Mucosa of rectum (tissue), 2 donors: ENCODE measurements around the gene HMG20B.

Experiments used
- H3K27ac ChIP-seq, 2 donors: one replicate each; pipeline ENCODE4 v1.7.0; 2013; ENCODE audit warnings: inconsistent platforms in 2 of 2, low read depth in 2 of 2, low read length in 2 of 2
- H3K27me3 ChIP-seq, 2 donors: one replicate each; pipeline ENCODE4 v1.7.0; 2013; ENCODE audit warnings: low read length in 2 of 2; ENCODE audit not compliant: control insufficient read depth in 2 of 2, insufficient read depth in 2 of 2
- H3K36me3 ChIP-seq, 2 donors: one replicate each; pipeline ENCODE4 v1.7.0; 2013; ENCODE audit warnings: low read length in 2 of 2; ENCODE audit not compliant: control insufficient read depth in 2 of 2, insufficient read depth in 2 of 2
- H3K4me1 ChIP-seq, 2 donors: one replicate each; pipeline ENCODE4 v1.7.0; 2013; ENCODE audit warnings: low read length in 2 of 2, mild to moderate bottlenecking in 1 of 2; ENCODE audit not compliant: control insufficient read depth in 2 of 2, insufficient read depth in 2 of 2
- H3K4me3 ChIP-seq, 2 donors: one replicate each; pipeline ENCODE4 v1.7.0; 2013; ENCODE audit warnings: low read length in 2 of 2
- H3K9ac ChIP-seq, 2 donors: one replicate each; pipeline ENCODE4 v1.7.0; 2013; ENCODE audit warnings: low read length in 2 of 2, low read depth in 1 of 2, mild to moderate bottlenecking in 1 of 2
- H3K9me3 ChIP-seq, 2 donors: one replicate each; pipeline ENCODE4 v1.7.0; 2013; ENCODE audit warnings: low read length in 2 of 2; ENCODE audit not compliant: control insufficient read depth in 2 of 2
- donor health status: healthy.
- donor health status: Normal muscosa, but diverticular disease.

Gene HMG20B

GRCh38 chr19:3537101-3537437 lies 35.7 kb upstream of the HMG20B start:
- no peaks in the 10 kb centered on the region for H3K27me3 ChIP-seq
- H3K4me3 ChIP-seq: no peak overlapping the region
- H3K27ac ChIP-seq: no peak overlapping the region
- no peaks in the 10 kb centered on the region for H3K9me3 ChIP-seq
- H3K4me1 ChIP-seq: no peaks in the 10 kb centered on the region
- H3K9ac ChIP-seq: no peak overlapping the region
- H3K36me3 ChIP-seq: peaks cover 31 to 34% of the 10 kb centered on the region in 2 donors

GRCh38 chr19:3537438-3538240 lies 35.1 kb upstream of the HMG20B start:
- H3K4me3 ChIP-seq: no peak overlapping the region

GRCh38 chr19:3538258-3538929 lies 34.4 kb upstream of the HMG20B start:
- Histone ChIP-seq H3K4me1 (no peaks in the 10 kb centered on the region), H3K4me3 (no peak overlapping the region), H3K9me3 (no peaks in the 10 kb centered on the region), H3K36me3 (peaks cover 18 to 23% of the 10 kb centered on the region in 2 donors), H3K27me3 (no peaks in the 10 kb centered on the region), H3K27ac (no peak overlapping the region), H3K9ac (no peak overlapping the region)

More at GRCh38 chr19:3537438-3538240, 35.1 kb upstream of the HMG20B start:
- Histone ChIP-seq H3K4me1 (no peaks in the 10 kb centered on the region), H3K27me3 (no peaks in the 10 kb centered on the region), H3K9ac (no peak overlapping the region), H3K9me3 (no peaks in the 10 kb centered on the region), H3K36me3 (peaks cover 25 to 29% of the 10 kb centered on the region in 2 donors), H3K27ac (no peak overlapping the region)

GRCh38 chr19:3538965-3539755 lies 33.6 kb upstream of the HMG20B start, which contains the start of gene TEKTIP1:
Gene TEKTIP1, plus strand, starts transcription at chr19:3539174. Its CDS starts 4 bp downstream, at chr19:3539178.
- Histone ChIP-seq H3K27ac (no peak within 1 kb of the TSS), H3K9ac (no peak within 1 kb of the TSS)

GRCh38 chr19:3539756-3540118 lies 33.0 kb upstream of the HMG20B start:
- no peaks in the 10 kb centered on the region for H3K9me3 ChIP-seq
- H3K27me3 ChIP-seq: no peaks in the 10 kb centered on the region
- H3K4me3 ChIP-seq: no peak overlapping the region
- H3K9ac ChIP-seq: no peak overlapping the region
- no peaks in the 10 kb centered on the region for H3K4me1 ChIP-seq
- H3K27ac ChIP-seq: no peak overlapping the region
- H3K36me3 ChIP-seq: peaks cover 9 to 14% of the 10 kb centered on the region in 2 donors

More at GRCh38 chr19:3538965-3539755, 33.6 kb upstream of the HMG20B start, which contains the start of gene TEKTIP1:
- Histone ChIP-seq H3K9me3 (no peaks in the 10 kb centered on the region), H3K27me3 (no peaks in the 10 kb centered on the region), H3K36me3 (peaks cover 14 to 18% of the 10 kb centered on the region in 2 donors), H3K4me3 (no peak within 1 kb of the TSS), H3K4me1 (no peaks in the 10 kb centered on the region)

- Histone ChIP-seq H3K27me3 (no peaks in the 10 kb centered on the region), H3K36me3 (peaks cover 2 to 6% of the 10 kb centered on the region in 2 donors), H3K4me1 (no peaks in the 10 kb centered on the region), H3K9me3 (no peaks in the 10 kb centered on the region), H3K27ac (no peak overlapping the region), H3K4me3 (no peak overlapping the region), H3K9ac (no peak overlapping the region)
Measured at GRCh38 chr19:3543150-3544057, 29.3 kb upstream of the HMG20B start.

GRCh38 chr19:3544058-3544376 lies 28.7 kb upstream of the HMG20B start:
- Histone ChIP-seq H3K27me3 (no peaks in the 10 kb centered on the region), H3K9ac (no peak overlapping the region), H3K36me3 (peaks cover 0 to 6% of the 10 kb centered on the region in 2 donors), H3K27ac (no peak overlapping the region), H3K4me3 (no peak overlapping the region), H3K4me1 (no peaks in the 10 kb centered on the region), H3K9me3 (no peaks in the 10 kb centered on the region)

GRCh38 chr19:3544742-3545668 lies 27.7 kb upstream of the HMG20B start:
- no peaks in the 10 kb centered on the region for H3K4me1 ChIP-seq
- H3K27me3 ChIP-seq: no peaks in the 10 kb centered on the region
- H3K36me3 ChIP-seq: peaks cover 0 to 6% of the 10 kb centered on the region in 2 donors
- no peaks in the 10 kb centered on the region for H3K9me3 ChIP-seq
- no peak overlapping the region for H3K4me3 ChIP-seq
- H3K9ac ChIP-seq: no peak overlapping the region
- no peak overlapping the region for H3K27ac ChIP-seq

GRCh38 chr19:3545669-3546034 lies 27.1 kb upstream of the HMG20B start:
- no peak overlapping the region for H3K9ac ChIP-seq
- no peak overlapping the region for H3K27ac ChIP-seq
- H3K9me3 ChIP-seq: no peaks in the 10 kb centered on the region
- no peak overlapping the region for H3K4me3 ChIP-seq
- peaks cover 0 to 7% of the 10 kb centered on the region in 2 donors for H3K36me3 ChIP-seq
- H3K27me3 ChIP-seq: no peaks in the 10 kb centered on the region
- no peaks in the 10 kb centered on the region for H3K4me1 ChIP-seq
